ENCODE measurements around the gene NOS3. TPM values are rescaled to one million over a fixed set of nuclear protein-coding genes. Genes with fewer than 3 reads are reported as not detected.
A peak's percentile ranks its signal among the peaks of the same experiment; 100 is the strongest.

The NOS3 gene
- total RNA-seq, 1 donor from 2014 or later = 15.1 TPM

DNA sequence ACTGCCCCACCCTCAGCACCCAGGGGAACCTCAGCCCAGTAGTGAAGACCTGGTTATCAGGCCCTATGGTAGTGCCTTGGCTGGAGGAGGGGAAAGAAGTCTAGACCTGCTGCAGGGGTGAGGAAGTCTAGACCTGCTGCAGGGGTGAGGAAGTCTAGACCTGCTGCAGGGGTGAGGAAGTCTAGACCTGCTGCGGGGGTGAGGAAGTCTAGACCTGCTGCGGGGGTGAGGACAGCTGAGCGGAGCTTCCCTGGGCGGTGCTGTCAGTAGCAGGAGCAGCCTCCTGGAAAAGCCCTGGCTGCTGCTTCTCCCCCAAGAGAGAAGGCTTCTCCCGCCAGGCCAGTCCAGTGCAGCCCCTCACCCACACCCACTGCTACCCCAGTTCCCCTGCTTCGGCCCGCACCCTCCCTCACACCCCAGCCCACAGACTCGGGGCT lies 6.3 kb downstream of the NOS3 start:
- H3K27ac ChIP-seq = no peak overlapping the region
- no peak for DNase-seq

DNA sequence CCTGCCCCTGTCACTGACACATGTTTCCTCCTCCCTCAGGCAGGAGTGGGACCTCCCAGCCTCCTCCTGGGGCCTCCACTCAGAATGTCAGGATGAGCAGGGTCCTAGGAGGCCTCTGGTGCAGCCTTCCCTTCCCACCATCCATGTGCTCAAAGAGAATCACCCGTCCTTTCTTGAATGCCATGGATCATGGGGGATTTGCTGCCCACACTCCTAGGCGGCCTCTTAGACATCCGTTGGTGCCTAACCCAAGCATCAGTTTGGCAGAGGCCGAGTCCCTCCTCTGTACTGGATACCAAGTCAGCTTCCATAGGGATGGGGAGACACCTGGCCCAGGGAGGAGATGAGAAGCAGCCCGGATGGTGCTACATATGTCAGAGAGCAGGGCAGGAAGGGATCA lies 7.0 kb downstream of the NOS3 start:
- Histone ChIP-seq H3K9me3 (no peaks in the 10 kb centered on the region), H3K27ac (no peak overlapping the region), H3K4me3 (no peak overlapping the region), H3K4me1 (peaks cover 24% of the 10 kb centered on the region), H3K27me3 (ENCODE audit: low read depth) (no peaks in the 10 kb centered on the region), H3K36me3 (peaks cover 4% of the 10 kb centered on the region)
- DNase-seq (no peak), ATAC-seq (no peak)
- intact Hi-C loops (cut with DNase I) = no loop called here
- TF ChIP-seq, protein P1, sequence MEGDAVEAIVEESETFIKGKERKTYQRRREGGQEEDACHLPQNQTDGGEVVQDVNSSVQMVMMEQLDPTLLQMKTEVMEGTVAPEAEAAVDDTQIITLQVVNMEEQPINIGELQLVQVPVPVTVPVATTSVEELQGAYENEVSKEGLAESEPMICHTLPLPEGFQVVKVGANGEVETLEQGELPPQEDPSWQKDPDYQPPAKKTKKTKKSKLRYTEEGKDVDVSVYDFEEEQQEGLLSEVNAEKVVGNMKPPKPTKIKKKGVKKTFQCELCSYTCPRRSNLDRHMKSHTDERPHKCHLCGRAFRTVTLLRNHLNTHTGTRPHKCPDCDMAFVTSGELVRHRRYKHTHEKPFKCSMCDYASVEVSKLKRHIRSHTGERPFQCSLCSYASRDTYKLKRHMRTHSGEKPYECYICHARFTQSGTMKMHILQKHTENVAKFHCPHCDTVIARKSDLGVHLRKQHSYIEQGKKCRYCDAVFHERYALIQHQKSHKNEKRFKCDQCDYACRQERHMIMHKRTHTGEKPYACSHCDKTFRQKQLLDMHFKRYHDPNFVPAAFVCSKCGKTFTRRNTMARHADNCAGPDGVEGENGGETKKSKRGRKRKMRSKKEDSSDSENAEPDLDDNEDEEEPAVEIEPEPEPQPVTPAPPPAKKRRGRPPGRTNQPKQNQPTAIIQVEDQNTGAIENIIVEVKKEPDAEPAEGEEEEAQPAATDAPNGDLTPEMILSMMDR (IDR thresholded peaks at IDR 0.05) = no peak

More for the DNA sequence above, 6.3 kb downstream of the NOS3 start:
- TF ChIP-seq, protein P1 (IDR thresholded peaks at IDR 0.05) = no peak
- no peak for ATAC-seq
- Histone ChIP-seq H3K9me3 (no peaks in the 10 kb centered on the region), H3K4me1 (peaks cover 29% of the 10 kb centered on the region), H3K4me3 (peak overlapping the region; percentile 2), H3K36me3 (peaks cover 4% of the 10 kb centered on the region), H3K27me3 (ENCODE audit: low read depth) (no peaks in the 10 kb centered on the region)
- intact Hi-C loops (cut with DNase I) = no loop called here

DNA sequence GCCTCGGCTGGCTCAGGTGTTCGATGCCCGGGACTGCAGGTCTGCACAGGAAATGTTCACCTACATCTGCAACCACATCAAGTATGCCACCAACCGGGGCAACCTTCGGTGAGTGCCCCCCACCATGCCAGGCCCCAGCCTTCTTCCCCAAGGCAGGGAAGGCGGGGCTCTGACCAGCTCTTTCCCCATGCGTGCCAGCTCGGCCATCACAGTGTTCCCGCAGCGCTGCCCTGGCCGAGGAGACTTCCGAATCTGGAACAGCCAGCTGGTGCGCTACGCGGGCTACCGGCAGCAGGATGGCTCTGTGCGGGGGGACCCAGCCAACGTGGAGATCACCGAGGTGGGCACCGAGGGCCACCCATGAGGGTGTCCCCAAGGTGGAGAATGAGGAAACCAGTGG lies 7.5 kb downstream of the NOS3 start:
- Histone ChIP-seq H3K27me3 (ENCODE audit: low read depth) (no peaks in the 10 kb centered on the region), H3K9me3 (no peaks in the 10 kb centered on the region), H3K27ac (no peak overlapping the region), H3K4me3 (no peak overlapping the region), H3K36me3 (peaks cover 4% of the 10 kb centered on the region), H3K4me1 (peaks cover 23% of the 10 kb centered on the region)
- ATAC-seq = no peak
- DNase-seq = no peak
- intact Hi-C loops (cut with DNase I) = no loop called here
- TF ChIP-seq, protein P1 (IDR thresholded peaks at IDR 0.05) = no peak

DNA sequence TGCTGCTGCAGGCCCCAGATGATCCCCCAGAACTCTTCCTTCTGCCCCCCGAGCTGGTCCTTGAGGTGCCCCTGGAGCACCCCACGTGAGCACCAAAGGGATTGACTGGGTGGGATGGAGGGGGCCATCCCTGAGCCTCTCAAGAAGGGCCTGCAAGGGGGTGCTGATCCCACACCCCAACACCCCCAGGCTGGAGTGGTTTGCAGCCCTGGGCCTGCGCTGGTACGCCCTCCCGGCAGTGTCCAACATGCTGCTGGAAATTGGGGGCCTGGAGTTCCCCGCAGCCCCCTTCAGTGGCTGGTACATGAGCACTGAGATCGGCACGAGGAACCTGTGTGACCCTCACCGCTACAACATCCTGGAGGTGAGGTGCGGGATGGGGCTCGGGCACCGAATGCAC lies 8.2 kb downstream of the NOS3 start:
- no peak overlapping the region for H3K27ac ChIP-seq
- peaks cover 23% of the 10 kb centered on the region for H3K4me1 ChIP-seq
- no peaks in the 10 kb centered on the region for H3K9me3 ChIP-seq
- DNase-seq (no peak), ATAC-seq (no peak)
- intact Hi-C loops (cut with DNase I) = no loop called here
- no peaks in the 10 kb centered on the region for H3K27me3 ChIP-seq (ENCODE audit: low read depth)
- peaks cover 4% of the 10 kb centered on the region for H3K36me3 ChIP-seq
- H3K4me3 ChIP-seq = no peak overlapping the region
- TF ChIP-seq, protein P1 (IDR thresholded peaks at IDR 0.05) = no peak

DNA sequence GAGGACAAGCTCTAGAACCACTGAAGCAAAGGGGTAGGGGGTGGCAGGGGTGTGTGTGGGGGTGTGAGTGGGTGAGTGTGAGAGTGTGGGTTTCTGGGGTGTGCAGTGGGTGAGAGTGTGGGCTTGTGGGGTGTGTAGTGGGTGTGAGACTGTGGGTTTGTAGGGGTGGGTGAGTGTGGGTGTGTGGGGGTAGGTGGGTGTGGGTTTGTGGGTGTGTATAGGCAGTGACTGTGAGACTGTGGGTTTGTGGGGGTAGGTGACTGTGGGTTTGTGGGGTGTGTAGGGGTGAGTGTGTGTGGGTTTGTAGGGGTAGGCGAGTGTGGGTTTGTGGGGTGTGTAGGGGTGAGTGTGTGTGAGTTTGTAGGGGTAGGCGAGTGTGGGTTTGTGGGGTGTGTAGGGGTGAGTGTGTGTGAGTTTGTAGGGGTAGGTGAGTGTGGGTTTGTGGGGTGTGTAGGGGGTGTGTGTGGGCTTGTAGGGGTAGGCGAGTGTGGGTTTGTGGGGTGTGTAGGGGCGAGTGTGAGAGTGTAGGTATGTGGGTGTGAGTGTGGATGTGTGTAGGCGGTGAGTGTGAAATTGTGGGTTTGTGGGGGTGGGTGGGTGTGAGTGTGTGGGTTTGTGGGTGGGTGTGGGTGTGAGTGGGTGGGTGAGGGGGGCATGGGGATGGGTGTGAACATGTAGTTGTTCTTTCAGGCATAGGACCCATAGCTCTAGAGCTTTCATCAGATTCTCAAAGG lies 8.8 kb downstream of the NOS3 start:
- TF ChIP-seq, protein P1 (IDR thresholded peaks at IDR 0.05) = no peak
- ATAC-seq (no peak), DNase-seq (no peak)
- intact Hi-C loops (cut with DNase I) = no loop called here
- Histone ChIP-seq H3K36me3 (peaks cover 4% of the 10 kb centered on the region), H3K27ac (no peak overlapping the region), H3K4me3 (no peak overlapping the region), H3K27me3 (ENCODE audit: low read depth) (no peaks in the 10 kb centered on the region), H3K9me3 (no peaks in the 10 kb centered on the region), H3K4me1 (peaks cover 16% of the 10 kb centered on the region)

All from lower lobe of right lung (tissue), 2 donors.